Measurements from ENCODE around the gene ARHGEF18. TPM values are rescaled to one million over a fixed set of nuclear protein-coding genes. Genes with fewer than 3 reads are reported as not detected.

ARHGEF18 gene
- total RNA-seq, 1 experiment from 2014 or later = 38.3 TPM

DNA sequence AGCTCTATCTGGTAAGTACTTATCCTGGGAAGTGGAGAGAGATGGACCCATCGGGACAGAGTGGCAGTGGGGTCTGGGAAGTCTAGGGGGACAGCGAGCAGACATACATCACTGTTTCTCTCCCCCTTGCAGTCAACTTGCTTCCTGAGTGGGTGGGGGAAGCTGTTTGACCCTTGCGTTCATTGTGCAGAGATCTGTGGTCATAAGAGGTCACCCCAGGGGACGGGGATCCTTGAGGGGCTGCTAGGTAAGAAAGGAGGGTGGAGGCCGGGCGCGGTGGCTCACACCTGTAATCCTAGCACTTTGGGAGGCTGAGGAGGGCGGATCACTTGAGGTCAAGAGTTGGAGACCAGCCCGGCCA lies 474 bp downstream of the ARHGEF18 start:
- Histone ChIP-seq H3K14ac (ENCODE audit: insufficient read depth, low read length) (no peak overlapping the region), H3K18ac (ENCODE audit: insufficient read length, low read depth, low read length) (no peak overlapping the region), H4K8ac (replicated peaks; ENCODE audit: insufficient read length, low read depth, low read length) (no peak overlapping the region), H4K91ac (ENCODE audit: insufficient read length, low read depth, low read length) (no peak overlapping the region), H3K4ac (ENCODE audit: low read depth, low read length) (no peak overlapping the region), H2AFZ (ENCODE audit: low read length) (no peak overlapping the region), H3K4me1 (ENCODE audit: insufficient read depth, low read length) (no peaks in the 10 kb centered on the region), H3K4me2 (ENCODE audit: insufficient read depth, insufficient read length, low read length) (no peak overlapping the region), H3K27me3 (ENCODE audit: insufficient read depth, low read length) (no peaks in the 10 kb centered on the region), H4K5ac (ENCODE audit: insufficient read length, low read depth, low read length) (no peak overlapping the region), H3K23ac (ENCODE audit: insufficient read length, low read depth, low read length) (no peak overlapping the region), H3K27ac (ENCODE audit: insufficient read length, low read depth, low read length) (no peak overlapping the region), H2AK5ac (ENCODE audit: insufficient read length, low read length) (no peak overlapping the region), H3K79me1 (ENCODE audit: insufficient read depth, low read depth, low read length, poor library complexity, severe bottlenecking) (no peaks in the 10 kb centered on the region), H2BK5ac (ENCODE audit: insufficient read length, low read length) (no peak overlapping the region), H3K23me2 (ENCODE audit: insufficient read length, low read depth, low read length, poor library complexity, severe bottlenecking) (no peaks in the 10 kb centered on the region), H3K9ac (ENCODE audit: extremely low read depth, insufficient read length, low read length) (no peak overlapping the region), H3K9me3 (ENCODE audit: control insufficient read depth, low read depth, low read length) (no peaks in the 10 kb centered on the region), H2BK120ac (ENCODE audit: low read depth, low read length, poor library complexity, severe bottlenecking) (no peak overlapping the region), H3T11ph (ENCODE audit: low read length) (no peak overlapping the region), H4K20me1 (ENCODE audit: control insufficient read depth, insufficient read depth, insufficient read length) (no peaks in the 10 kb centered on the region), H2BK12ac (ENCODE audit: insufficient read length, low read depth, low read length) (no peak overlapping the region), H3K79me2 (ENCODE audit: insufficient read depth, low read length) (no peaks in the 10 kb centered on the region), H3K56ac (ENCODE audit: insufficient read length, low read depth, low read length) (no peak overlapping the region), H2BK15ac (ENCODE audit: low read depth, low read length) (no peak overlapping the region), H2BK20ac (ENCODE audit: low read depth, low read length, poor library complexity, severe bottlenecking) (no peak overlapping the region)
- peaks cover 3% of the 10 kb centered on the region in 2 experiments; a peak in 3 of 4 replicates for H3K4me1 Mint-ChIP-seq
- H3K27ac Mint-ChIP-seq = no peak overlapping the region
- DNase-seq = no peak
- peaks cover 0 to 5% (median 0%) of the 10 kb centered on the region in 3 experiments; a peak in 3 of 7 replicates for H3K36me3 Mint-ChIP-seq (ENCODE audit: insufficient read depth in 1 of 3, low read depth in 3 of 3)
- no CpG with 5 or more reads among the region's 9 CpGs for WGBS (ENCODE audit: extremely low coverage, insufficient read length, low lambda C conversion rate)
- no peak overlapping the region; a peak in 1 of 5 replicates for H3K4me3 Mint-ChIP-seq
- H3K27me3 Mint-ChIP-seq (ENCODE audit: low read depth) = peaks cover 13% of the 10 kb centered on the region
- peaks cover 21 to 22% of the 10 kb centered on the region in 2 experiments for H3K9me3 Mint-ChIP-seq
- TF ChIP-seq, protein P1, sequence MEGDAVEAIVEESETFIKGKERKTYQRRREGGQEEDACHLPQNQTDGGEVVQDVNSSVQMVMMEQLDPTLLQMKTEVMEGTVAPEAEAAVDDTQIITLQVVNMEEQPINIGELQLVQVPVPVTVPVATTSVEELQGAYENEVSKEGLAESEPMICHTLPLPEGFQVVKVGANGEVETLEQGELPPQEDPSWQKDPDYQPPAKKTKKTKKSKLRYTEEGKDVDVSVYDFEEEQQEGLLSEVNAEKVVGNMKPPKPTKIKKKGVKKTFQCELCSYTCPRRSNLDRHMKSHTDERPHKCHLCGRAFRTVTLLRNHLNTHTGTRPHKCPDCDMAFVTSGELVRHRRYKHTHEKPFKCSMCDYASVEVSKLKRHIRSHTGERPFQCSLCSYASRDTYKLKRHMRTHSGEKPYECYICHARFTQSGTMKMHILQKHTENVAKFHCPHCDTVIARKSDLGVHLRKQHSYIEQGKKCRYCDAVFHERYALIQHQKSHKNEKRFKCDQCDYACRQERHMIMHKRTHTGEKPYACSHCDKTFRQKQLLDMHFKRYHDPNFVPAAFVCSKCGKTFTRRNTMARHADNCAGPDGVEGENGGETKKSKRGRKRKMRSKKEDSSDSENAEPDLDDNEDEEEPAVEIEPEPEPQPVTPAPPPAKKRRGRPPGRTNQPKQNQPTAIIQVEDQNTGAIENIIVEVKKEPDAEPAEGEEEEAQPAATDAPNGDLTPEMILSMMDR (conservative IDR thresholded peaks at IDR 0.05) = no peak

Measured in H9 (cell line).